Nephron progenitor cell (in vitro differentiated cells): ENCODE results near the gene PCIF1.

Experiments used
- DNase-seq: peaks from one replicate; pipeline ENCODE4 v3.0.0; 2021
- H3K27ac Mint-ChIP-seq: 2 replicates; pipeline ENCODE4 v1.8.0; 2021; ENCODE audit warnings: mild to moderate bottlenecking, moderate library complexity, mixed read lengths
- H3K27me3 Mint-ChIP-seq: 2 replicates; pipeline ENCODE4 v1.8.0; 2021; ENCODE audit warnings: mild to moderate bottlenecking, low read depth, mixed read lengths; ENCODE audit not compliant: poor library complexity
- H3K36me3 Mint-ChIP-seq: 2 replicates; pipeline ENCODE4 v1.8.0; 2021; ENCODE audit warnings: low read depth, mixed read lengths
- H3K4me1 Mint-ChIP-seq: 2 replicates; pipeline ENCODE4 v1.8.0; 2021; ENCODE audit warnings: mixed read lengths
- H3K4me3 Mint-ChIP-seq: 2 replicates; pipeline ENCODE4 v1.8.0; 2021; ENCODE audit warnings: mild to moderate bottlenecking, moderate library complexity, mixed read lengths
- H3K9me3 Mint-ChIP-seq: 2 replicates; pipeline ENCODE4 v1.8.0; 2021; ENCODE audit warnings: mild to moderate bottlenecking, moderate library complexity, mixed read lengths
- TF ChIP-seq, protein P1 (sequence below): fragments of 200-600 bp; sonication (generic); IDR thresholded peaks from 2 replicates; pipeline ENCODE4 v1.5.0; 2021; ENCODE audit warnings: antibody characterized with exemption

The PCIF1 gene

DNA sequence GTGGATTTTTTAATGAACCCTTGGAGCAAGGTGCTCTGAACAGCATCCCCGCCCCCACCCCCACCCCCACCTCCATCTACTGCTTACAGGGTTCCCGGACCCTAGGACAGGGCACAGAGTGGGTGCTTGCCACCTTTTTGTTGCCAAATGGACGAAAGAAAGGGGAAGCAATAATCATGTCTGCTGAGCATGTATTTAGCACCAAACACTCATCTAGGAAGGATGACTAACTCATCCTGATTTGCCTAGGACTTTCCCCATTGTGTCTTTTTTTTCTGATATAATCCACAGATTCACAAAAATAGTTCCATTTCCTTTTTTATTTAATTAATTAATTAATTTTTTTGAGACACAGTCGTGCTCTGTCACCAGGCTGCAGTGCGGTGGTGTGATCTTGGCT is 21.4 kb upstream of the PCIF1 start:
- DNase-seq: no peak
- Mint-ChIP-seq H3K4me1 (peaks cover 38% of the 10 kb centered on the region), H3K4me3 (peak overlapping the region; percentile 40)

DNA sequence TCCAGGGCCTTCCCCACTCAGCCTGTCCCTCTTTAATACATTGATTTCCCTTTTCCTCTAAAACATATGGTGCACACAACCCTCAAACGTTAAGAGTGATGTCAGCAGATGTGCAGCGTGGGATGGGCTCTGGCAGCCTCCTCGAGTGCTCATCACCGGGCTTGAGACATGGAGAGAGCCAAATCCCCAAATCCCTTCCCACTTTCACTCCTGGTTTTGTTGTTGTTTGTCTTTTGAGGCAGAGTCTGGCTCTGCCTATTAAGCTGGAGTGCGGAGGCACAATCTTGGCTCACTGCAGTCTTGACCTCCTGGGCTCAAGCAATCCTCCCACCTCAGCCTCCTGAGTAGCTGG is 16.7 kb upstream of the PCIF1 start:
- H3K27ac Mint-ChIP-seq: no peak overlapping the region
- H3K4me3 Mint-ChIP-seq: no peak overlapping the region

More for the DNA sequence above, 21.4 kb upstream of the PCIF1 start:
- Mint-ChIP-seq H3K9me3 (no peaks in the 10 kb centered on the region), H3K36me3 (peaks cover 9% of the 10 kb centered on the region), H3K27me3 (peaks cover 11% of the 10 kb centered on the region), H3K27ac (no peak overlapping the region)
- TF ChIP-seq, protein P1, sequence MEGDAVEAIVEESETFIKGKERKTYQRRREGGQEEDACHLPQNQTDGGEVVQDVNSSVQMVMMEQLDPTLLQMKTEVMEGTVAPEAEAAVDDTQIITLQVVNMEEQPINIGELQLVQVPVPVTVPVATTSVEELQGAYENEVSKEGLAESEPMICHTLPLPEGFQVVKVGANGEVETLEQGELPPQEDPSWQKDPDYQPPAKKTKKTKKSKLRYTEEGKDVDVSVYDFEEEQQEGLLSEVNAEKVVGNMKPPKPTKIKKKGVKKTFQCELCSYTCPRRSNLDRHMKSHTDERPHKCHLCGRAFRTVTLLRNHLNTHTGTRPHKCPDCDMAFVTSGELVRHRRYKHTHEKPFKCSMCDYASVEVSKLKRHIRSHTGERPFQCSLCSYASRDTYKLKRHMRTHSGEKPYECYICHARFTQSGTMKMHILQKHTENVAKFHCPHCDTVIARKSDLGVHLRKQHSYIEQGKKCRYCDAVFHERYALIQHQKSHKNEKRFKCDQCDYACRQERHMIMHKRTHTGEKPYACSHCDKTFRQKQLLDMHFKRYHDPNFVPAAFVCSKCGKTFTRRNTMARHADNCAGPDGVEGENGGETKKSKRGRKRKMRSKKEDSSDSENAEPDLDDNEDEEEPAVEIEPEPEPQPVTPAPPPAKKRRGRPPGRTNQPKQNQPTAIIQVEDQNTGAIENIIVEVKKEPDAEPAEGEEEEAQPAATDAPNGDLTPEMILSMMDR: no peak

GRCh38 chr20:45918182-45918737 is 16.2 kb upstream of the PCIF1 start:
- no peaks in the 10 kb centered on the region for H3K36me3 Mint-ChIP-seq

More for the DNA sequence above, 16.7 kb upstream of the PCIF1 start:
- TF ChIP-seq, protein P1: no peak
- peaks cover 49% of the 10 kb centered on the region for H3K4me1 Mint-ChIP-seq
- H3K9me3 Mint-ChIP-seq: no peaks in the 10 kb centered on the region
- H3K27me3 Mint-ChIP-seq: peaks cover 16% of the 10 kb centered on the region
- no peaks in the 10 kb centered on the region for H3K36me3 Mint-ChIP-seq
- no peak for DNase-seq

GRCh38 chr20:45918779-45919537 is 15.5 kb upstream of the PCIF1 start:
- H3K4me3 Mint-ChIP-seq: no peak overlapping the region
- no peak overlapping the region for H3K27ac Mint-ChIP-seq
- TF ChIP-seq, protein P1: no peak
- H3K9me3 Mint-ChIP-seq: no peaks in the 10 kb centered on the region
- peaks cover 54% of the 10 kb centered on the region for H3K4me1 Mint-ChIP-seq
- H3K27me3 Mint-ChIP-seq: peaks cover 13% of the 10 kb centered on the region
- DNase-seq: no peak
- no peaks in the 10 kb centered on the region for H3K36me3 Mint-ChIP-seq

More at GRCh38 chr20:45918182-45918737, 16.2 kb upstream of the PCIF1 start:
- no peak overlapping the region for H3K4me3 Mint-ChIP-seq
- no peak overlapping the region for H3K27ac Mint-ChIP-seq
- H3K27me3 Mint-ChIP-seq: peaks cover 16% of the 10 kb centered on the region
- peaks cover 54% of the 10 kb centered on the region for H3K4me1 Mint-ChIP-seq
- DNase-seq: no peak
- no peaks in the 10 kb centered on the region for H3K9me3 Mint-ChIP-seq
- TF ChIP-seq, protein P1: no peak

DNA sequence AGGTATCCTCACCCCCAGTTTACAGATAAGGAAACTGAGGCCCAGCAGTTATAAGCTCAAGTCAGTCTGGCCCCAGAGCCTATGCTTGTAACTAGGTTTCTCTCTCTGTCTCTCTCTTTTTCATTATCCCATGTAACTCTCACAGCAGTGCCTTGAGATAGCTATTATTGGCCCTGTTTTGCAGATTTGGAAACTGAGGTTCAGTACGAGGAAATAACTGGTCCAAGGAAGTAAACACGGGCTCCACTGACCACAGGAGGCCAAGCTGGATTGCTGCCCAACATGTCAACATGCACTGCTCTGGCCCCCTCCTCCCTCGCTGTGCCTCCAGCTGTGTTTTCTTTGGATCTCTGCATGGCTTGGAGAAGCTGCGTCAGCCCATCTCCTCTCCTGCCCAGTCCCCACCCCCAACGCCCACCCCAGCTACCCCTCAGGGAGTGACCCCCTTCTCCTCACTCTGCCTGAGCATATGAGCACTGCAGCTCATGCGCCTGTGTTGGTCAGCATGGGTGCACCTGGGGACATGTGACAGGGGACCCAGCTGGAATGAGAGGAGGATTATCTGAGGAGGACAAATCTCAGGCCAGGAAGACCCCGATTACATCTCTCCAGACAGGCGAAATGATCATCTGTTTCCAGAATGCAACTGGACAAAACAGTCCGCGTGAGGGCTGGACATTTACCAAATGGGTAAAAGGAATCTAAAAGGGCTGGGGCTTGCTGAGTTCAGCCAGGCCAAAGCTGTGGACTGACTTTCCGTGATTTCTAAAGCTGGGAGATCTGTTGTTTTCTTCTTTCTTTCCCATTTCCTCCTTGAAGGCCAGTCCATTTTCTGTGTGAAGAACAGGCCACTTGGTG is 14.7 kb upstream of the PCIF1 start:
- peaks cover 9% of the 10 kb centered on the region for H3K27me3 Mint-ChIP-seq
- no peaks in the 10 kb centered on the region for H3K9me3 Mint-ChIP-seq
- no peak overlapping the region for H3K27ac Mint-ChIP-seq
- TF ChIP-seq, protein P1: no peak
- peaks cover 52% of the 10 kb centered on the region for H3K4me1 Mint-ChIP-seq
- no peak overlapping the region for H3K4me3 Mint-ChIP-seq
- no peak for DNase-seq
- H3K36me3 Mint-ChIP-seq: no peaks in the 10 kb centered on the region
